HG02623 (cell line): ENCODE data around the gene ZC3H11A.

Experiments used
- ATAC-seq: cut with Tn5 transposase; IDR thresholded peaks from one replicate; pipeline ENCODE4 v1.9.1; 2021; ENCODE audit warnings: moderate library complexity; ENCODE audit not compliant: unreplicated experiment

Gene ZC3H11A

GRCh38 chr1:203839081-203839480, 43.7 kb downstream of the ZC3H11A start:
- ATAC-seq = no peak

- ATAC-seq = no peak
Observed at GRCh38 chr1:203840208-203840808, 44.9 kb downstream of the ZC3H11A start.

GRCh38 chr1:203842559-203842876, 47.1 kb downstream of the ZC3H11A start:
- ATAC-seq = no peak

GRCh38 chr1:203843435-203843834, 48.0 kb downstream of the ZC3H11A start:
- no peak for ATAC-seq
